ENCODE measurements around the gene TMPRSS11B.

DNA sequence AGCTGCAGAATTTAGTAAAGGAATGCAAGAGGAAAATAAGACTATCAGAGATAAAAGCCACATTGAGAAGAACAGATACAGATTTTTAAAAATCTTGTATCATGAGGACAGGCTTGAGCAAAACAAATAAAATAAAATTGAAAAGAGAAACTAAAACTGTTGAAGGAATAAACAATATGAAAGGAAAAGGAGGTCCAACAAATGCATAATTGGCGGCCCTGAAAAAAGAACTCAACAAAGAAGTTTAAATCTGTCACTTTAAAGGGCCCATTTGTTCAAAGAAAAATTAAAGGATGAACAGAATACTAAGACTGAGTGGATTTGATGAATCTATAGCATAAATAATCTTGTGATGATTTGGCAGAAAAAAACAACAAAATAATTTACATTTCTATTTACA, 36.5 kb downstream of the TMPRSS11B start:
- TF ChIP-seq CTCF (IDR thresholded peaks at IDR 0.05) (no peak), ZFX (IDR thresholded peaks at IDR 0.05; ENCODE audit: borderline replicate concordance) (no peak)
